ENCODE results near the gene AKAP8L.
A peak's percentile ranks its signal among the peaks of the same experiment; 100 is the strongest.

The AKAP8L gene

DNA sequence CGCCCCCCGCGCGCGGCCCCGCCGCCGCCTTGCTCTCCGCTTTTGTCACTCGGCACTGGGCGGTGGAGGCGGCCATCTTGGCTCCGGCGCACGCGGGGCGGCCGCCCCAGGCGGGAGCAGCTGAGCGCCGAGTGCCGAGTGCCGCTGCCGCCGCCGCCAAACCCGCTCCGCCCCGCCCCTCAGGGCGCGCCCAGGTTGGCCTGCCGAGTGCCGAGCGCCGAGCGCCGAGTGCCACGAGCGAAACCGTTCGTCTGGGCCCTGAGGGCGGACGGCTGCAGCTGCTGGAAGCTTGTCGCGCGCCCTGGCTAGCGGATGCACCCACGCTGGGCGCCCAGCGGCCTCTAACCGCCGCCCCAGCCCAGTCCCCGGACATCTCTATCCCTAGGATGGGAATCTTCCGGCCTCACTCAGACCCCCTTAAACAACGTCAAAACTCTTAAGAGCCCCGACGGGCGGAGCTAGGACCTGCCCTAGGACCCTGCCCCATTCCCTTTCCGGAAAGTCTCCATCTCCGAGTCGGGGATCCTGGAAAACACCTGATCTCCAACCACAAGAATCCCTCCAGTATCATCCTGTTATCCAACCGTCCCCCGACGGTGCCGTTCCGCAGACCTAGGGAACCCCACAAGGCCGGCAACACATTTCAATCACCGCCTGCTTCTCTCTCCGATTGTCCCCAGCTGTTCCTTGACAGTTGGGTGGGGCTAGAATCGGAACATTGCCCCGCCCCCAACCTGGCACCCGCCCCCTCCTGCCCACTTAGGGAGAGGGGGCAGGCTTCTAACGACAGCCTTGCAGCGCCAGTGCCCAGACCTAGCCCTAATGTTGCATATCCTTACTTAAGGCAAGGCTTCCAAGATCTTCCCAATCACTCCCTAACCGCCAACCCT, 14.1 kb upstream of the AKAP8L start:
- peak; percentile 91 for DNase-seq (ENCODE audit: low read depth)

DNA sequence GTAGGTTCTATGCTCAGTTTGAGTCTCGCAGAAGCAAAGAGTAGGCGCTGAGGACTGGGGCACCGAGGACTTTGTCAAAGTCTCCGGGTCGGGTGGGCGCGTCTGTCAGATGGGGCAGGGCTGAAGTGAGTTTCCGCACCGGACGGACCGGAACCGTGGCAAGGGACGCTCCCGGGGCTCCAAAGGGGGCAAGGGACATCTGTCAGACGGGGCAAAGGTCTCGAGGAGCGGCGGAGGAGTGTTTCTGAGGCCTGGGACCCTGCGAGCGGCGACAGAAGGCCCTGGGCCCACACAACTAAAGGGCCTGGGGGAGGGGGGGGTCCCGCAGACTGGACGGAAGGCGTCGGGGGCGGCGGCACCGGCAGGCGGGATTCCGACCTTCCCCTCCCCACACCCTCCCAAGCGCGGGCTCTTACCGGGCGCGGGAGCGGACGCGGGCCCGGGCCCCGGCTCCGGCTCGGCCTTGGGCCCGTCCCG, 13.3 kb upstream of the AKAP8L start:
- no peak for DNase-seq (ENCODE audit: low read depth)

DNA sequence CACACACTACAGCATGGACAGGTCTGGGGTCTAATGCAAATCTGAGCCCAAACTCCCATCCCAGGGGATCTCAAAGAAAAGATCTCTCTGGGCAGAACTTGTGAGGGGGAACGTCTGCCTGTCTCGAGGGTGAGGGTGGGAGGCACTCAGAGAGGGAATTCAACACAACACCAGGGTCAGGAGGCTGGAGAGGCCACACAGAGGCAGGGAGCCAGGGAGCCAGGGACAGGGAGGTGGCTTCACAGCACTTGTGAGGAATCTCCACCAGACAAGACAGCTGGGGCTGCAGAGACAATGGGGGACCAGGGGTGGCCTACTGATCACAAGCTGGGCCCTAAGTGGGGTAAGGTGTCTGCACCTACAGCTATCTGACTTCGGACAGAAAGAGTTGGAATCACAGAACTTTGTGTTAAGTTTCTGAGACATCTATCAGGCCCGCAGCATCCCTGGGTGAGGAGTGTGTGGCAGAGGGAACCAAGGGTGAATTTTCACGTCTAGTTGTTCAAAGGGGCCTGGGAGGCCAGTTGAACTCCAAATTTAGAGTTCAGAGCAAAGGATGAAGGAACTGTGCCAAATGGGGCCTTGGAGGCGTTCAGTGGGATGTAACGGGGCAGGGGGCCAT, 12.7 kb upstream of the AKAP8L start:
- no peak for DNase-seq (ENCODE audit: low read depth)

DNA sequence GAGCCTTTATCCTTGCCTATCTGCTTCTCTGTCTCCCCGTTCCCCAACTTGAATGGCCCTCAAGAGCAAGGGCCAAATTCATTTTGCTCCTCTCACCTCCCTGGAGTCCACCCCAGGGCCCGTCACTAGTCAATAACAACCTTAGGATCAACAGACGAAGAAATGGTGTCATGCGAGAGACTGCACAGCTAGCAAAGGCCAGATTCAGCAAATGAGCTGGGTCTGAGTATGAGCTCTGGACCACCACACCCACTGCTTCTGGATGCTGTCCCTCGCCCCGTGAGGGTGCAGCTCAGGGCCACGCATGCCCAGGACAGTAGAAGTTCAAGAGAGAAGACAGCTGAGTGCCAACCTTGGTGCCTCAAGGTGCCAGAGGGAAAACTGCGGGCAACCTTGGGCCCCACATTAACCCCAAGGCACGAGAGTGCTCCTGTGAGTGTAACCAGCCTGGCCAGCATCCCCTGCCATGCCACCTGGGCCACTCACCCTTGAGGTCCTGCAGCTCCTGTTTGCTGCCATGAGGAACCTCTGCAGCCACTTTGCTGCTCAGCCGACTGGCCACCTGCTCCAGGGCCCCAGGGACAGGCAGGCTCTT, 11.8 kb upstream of the AKAP8L start:
- DNase-seq (ENCODE audit: low read depth), result no peak

DNA sequence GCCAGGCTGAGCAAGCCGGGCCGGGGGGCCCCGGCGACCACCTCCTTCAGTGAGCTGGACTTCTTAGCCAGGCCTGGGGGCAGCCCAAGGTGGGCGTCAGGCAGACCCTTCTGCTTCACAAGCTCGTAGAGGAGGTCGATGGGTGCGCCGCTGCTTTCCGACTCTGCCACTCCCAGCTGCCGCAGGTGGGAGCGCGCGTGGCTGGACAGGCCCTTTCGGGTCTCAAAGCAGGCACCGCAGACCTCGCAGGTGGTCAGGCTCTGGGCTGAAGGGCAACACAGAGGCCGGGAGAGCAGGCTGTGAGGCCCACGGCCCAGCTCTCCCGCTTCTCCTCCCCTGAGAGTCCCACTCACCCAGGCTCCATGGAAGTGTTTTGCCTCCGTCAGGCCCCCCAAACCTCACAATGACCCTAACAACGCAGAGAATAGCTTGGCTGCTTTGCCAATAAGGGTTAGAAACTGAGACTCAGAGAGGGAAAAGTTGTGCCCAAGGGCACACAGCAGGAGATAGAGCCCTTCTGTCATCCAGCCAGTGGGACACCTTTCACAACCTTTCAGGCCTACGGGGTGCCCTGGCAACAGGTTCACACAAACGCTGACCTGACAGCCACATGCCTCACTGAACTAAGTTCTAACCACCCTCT, 11.2 kb upstream of the AKAP8L start:
- DNase-seq (ENCODE audit: low read depth), result no peak

DNA sequence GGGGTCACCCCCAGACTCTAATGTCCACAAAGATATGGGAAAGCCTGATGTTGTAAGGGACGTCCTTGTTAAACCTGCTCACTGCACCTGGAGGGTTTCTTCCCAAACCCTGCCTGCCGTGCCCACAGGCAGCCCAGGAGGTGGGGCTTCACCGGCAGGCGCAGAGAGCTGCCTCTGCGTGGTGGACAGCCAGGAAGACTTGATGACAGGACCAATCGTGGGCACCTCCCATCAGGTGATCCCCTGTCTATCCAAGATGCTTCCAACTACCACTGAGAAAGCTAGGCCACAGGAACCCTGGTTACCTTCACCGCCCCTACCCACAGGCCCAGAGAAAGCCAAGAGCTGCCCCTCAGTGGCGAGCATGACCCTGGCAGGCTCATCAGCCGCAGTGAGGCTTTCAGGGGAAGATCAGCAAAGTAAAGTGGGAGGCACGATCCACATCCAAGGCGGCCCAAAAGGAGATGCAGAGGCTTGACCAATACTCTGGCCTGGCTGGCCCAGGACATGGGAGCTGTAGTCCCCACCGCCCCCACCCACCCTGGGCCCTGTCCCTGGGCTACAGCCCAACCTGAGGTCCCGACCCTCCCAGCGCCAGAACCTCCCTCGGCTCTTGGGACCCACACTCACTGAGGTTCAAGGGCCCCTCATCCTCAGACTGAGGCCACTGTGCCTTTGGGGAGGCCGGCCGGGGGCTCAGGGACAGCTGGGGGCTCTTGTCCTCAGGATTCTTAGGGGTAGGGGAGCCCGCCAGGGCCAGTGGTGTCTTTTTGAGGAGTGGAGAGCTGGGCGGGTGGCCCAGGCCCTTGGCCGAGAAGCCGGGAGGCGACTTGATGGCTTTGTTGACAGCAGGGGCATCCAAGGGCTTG, 10.4 kb upstream of the AKAP8L start:
- DNase-seq (ENCODE audit: low read depth), result no peak

DNA sequence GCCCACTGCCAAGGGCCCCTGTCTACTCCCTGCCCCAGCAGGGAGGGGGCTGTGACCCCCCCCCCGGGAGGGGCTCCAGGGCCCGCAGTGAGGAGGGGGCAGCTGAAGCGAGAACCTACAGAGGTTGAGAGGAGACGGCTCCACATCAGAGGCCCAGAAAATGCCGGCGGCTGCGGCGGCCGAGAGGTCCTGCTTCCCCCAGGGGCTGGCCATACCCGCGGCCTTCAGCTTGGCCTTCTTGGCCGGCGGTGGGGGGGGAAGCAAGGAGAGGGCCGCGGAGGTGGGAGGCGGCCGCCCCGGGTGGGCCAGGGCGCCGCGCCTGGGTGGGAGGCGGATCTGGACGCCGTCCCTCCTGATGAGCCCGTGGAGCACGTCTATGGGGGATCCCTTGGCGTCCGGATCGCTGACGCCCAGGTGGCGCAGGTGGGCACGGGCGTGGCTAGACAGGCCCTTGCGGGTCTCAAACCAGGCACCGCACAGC, 9.2 kb upstream of the AKAP8L start:
- DNase-seq (ENCODE audit: low read depth), result no peak

DNA sequence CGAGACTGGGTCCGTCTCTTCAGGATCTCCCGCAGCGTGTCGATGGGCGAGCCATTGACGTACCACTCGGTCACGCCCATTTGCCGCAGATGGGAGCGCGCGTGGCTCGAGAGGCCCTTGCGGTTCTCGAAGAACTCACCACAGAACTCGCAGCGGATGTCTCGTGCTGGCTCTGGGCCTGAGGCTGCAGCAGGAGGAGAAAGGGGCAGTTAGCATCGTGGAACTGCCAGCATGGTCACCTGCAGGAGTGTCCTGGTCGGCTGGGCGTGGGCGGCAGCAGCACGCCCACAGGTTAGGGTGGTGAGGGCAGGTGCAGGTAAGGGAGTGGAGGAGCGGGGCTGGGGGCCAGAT, 8.5 kb upstream of the AKAP8L start:
- DNase-seq (ENCODE audit: low read depth), result no peak

DNA sequence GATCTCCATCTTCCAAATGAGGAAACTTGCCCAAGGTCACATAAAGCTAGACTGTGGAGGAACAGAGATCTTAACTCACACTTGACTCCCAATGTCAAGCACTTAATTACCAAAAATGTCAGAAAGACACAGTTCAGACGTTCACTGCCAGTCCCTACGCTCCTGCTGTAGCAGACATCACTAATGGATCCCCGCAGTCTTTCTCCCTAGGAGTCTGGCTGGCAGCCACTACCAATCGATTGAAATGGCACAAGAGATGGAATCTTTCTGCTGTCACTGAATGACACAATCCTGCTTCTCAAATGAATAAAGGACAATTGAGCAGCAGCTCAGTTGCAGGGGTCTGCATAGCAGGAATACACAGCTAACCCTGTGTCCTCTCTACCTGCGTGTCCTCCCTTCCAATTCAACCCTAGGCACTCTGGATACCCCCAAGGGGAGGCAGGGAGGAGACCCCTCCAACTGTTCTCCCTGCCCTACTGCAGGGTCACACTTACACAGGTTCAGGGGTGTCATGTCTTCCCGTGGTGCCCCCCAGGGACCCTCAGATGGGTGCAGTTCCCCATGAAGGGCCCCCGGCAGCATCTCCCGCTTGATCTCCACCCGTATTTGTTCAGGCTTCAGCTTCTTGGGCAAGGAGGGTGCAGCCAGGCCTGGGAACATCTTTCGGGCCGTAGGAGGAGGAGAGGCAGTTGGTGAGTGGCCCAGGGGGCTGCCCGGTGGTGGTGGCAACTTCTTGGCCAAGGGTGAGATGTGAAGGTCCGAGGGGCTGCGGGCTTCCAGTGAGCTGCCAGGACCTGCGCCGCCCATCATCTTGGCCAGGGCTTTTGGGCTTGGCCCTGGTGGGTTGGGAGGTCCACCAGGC, 7.9 kb upstream of the AKAP8L start:
- DNase-seq (ENCODE audit: low read depth), result no peak

DNA sequence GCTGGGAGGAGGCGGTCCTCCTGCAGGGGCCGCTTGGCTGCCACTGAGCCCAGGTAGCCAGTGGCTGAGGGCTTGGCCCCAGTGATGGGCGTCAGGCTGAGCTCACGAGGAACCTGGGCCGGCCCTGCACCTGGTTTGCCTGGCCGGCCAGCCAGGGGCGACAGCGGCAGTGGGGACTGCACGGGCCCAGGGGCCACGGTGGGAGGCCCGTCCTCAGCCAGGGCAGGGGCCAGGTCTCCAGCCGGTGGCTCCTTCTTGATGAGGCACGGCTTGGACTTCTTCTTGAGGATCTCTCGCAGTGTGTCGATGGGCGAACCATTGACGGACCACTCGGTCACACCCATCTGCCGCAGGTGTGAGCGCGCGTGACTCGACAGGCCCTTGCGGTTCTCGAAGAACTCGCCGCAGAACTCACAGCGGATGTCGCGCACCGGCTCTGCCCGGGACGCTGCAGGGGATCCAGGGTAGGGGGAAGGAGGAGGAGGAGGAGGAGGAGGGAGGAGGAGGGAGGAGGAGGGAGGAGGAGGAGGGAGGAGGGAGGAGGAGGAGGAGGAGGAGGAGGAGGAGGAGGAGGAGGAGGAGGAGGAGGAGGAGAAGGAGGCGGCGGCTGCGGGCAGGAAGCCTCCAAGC, 6.6 kb upstream of the AKAP8L start:
- no peak for DNase-seq (ENCODE audit: low read depth)

DNA sequence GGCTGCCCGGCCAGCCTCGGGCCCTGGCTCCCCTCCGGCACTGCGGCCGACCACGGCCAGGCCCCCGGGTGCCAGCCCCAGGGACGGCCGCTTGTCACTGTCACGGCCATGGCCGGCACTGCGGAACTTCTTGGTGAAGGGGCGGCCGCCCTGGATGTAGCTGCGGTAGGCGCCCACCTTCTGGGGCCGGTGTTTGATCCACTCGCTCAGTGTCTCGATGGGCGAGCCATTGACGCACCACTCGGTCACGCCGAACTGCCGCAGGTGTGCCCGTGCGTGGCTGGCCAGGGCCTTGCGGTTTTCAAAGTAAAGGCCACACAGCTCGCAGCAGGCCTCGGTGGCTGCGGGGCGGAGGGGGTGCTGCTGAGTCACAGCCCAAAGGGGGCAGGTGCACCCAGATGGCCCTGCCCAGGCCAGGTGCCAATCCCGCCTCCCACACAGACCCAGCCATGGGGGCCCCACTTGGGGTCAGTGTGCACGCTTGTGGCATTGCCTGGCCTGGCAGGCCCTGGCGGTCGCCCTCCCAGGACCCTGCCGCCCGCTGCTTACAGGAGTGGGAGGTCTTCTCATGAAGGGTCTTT, 6.0 kb upstream of the AKAP8L start:
- DNase-seq (ENCODE audit: low read depth), result no peak

DNA sequence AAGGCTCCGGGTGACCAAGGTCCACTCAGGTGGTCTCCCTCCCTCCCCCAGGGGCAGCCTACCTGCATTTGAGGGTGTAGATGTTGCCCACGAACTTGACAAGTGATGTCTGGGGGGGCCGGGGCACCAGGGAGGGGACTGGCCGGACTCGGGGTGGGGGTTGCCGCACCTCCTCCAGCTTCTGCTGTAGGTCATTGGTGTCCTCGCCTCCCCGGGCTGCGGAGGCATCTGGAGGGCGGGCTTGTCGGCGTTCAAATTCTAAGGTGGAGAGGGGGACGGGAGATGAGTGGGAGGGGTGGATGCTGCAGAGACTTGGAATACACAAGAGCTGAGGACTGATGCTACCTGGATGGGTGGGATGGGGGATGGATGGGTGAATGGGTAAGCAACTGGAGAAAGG, 5.3 kb upstream of the AKAP8L start:
- no peak for DNase-seq (ENCODE audit: low read depth)

DNA sequence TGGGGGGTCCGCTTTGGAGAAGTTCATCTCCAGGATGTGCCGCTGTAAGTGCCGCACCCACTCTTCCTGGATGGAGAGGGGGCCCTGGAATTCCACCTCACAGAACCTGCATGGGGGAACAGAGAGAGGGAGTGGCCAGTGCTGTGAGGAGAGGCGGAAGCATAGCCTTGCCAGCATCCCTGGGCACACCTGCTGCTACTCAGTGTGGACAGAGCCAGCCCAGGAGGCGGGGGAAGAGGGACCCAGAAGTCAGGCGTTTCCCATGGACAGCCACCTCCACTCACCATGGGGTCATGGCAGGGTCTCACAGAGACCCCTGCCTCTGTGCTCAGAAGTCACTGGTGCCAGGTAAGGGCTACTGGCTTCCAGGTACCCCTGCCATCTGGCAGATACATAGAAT, 4.3 kb upstream of the AKAP8L start:
- no peak for DNase-seq (ENCODE audit: low read depth)

DNA sequence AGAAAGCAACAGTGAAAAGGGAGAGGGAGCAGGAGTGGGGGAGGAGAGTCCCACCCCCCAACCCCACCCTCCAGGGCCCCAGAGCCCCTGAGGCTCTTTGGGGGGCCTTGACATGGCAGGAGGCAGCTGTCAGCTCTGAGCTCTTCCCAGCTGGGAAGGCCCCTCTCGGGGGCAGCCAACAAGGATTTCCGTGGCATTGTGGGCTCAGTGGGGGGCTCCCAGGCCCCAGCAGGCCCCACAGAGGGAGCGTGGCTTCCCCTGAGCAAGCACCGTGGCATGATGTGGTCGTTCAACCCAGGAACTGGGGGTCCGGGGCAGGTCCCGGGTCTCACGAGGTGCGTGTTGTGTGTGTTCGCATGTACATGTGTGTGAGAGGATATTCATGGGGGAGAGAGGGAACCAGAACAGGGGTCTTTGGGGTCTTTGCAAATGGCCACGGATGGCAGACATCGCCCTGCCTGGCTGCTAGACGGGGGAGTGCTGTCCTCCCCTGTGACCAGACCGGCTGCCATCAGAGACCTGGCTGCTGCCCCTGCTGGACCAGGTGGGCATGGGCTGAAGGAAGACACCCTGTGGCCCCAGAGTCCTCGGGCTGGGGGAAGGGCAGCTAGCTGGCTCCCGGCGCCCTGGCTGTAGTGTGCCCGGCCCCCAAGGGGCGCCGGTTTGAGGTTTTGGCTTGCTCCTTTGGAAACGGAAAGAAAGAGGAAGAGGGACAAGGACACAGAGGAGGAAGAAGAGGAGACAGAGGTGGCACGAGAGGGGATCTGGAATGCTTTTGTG, 3.7 kb upstream of the AKAP8L start:
- DNase-seq (ENCODE audit: low read depth), result no peak

DNA sequence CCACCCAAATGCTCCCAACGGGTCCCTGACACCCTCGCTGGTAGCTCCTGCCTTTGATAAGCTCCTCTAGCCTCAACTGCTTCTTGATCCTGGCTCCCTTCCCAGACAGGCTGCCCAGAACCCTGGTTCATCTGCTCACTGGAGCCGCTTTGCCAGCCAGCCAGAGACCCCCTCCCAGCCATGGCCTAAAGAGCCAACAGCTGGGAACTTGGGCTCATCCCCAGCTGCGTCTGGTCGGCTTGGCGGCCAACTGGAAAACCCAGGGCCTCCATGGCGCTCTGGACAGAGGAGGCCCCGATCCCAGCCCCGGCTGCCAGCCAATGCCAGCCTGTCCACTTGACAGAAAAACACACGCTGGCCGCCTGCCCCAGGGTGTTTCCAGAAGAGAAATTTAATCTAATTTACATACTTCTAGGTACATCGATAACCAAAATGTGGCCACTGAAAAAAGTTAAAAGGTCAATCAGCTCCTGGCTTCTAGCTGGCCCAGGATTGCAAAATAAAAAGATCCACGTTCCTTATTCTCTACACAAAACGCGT, 3.0 kb upstream of the AKAP8L start:
- DNase-seq (ENCODE audit: low read depth), result no peak

DNA sequence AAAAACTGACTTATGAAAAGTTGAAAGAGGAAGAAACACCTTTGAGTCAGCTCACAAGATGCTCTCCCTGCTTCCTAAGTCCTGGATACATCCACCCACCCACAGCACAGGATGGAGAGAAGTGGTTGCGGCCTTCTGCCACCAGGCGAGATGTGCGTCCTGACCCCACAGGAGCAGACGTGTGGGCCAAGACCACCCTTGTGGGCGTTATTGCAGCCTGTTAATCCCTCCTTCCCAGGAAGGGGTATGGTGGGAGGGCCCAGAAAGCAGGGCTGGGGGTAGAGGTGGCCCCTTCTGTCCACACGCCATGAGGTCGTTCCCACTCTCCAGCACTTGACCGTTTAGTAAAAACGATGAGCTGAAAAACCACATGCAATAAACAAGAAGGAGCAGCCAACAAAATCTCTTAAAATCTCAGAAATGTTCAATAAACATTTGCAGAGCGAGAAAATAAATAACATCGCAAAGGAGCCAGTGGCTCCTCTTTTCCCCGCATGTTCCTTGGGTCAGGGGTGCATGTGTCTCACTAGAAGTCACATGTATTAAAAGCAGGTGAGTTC, 2.4 kb upstream of the AKAP8L start:
- DNase-seq (ENCODE audit: low read depth), result no peak

DNA sequence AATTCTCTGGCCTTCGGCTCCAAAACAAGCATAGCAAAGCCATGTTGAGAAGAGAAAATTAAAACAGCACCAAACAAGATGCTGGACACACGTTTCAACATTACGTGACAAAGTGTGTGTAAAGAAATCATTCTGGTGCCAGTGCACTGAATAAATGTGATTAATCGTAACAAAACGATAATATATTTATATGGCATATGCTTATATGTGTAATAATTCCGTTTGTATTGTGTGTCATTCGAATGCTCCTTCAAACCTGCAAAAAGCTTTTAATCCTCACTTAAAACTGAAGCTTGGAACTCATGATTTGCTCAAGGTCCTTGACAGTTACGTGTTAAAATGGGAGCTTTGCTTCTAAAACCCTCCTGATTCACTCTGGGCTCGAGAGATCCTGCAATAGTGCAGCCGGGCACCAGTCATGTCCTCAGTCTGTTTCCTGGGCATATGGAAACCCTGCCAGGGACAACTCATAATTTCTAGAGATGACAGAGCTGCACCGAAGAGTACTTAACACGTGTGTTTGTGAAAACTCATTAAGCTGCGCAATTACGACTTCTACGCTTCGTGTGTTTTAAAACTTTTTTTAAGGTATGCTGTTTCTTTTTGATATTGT, 731 bp upstream of the AKAP8L start:
- no peak for DNase-seq (ENCODE audit: low read depth)

DNA sequence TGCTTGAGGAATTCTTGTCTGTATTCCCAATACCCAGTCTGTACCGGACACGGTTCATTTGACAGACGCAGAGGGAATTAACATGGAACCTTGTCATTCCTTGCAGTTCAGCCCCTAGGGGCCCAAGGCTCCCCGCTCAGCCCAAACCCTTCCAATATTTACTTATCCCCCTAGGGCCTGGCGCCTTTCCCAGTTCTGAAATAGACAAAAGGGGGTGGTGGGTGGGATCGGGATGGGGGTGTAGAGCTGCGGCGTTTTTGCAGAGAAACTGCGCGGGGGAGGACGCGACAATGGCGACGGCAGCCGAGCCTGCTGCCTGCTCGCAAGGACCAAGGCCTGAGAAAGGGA, 583 bp downstream of the AKAP8L start:
- DNase-seq (ENCODE audit: low read depth), result no peak

Measured in activated T-helper 9 cell treated with anti-CD3 and anti-CD28 coated beads, Interleukin-2, amount 50 U/mL, for 16 hours (primary cell).